Measurements from ENCODE around the gene TAF4.
"Not testable (repeated sequence)": the region's sequence is repeated elsewhere in the genome, so short reads cannot be mapped to it uniquely, and the experiment has no call there.

The TAF4 gene

GRCh38 chr20:62065674-62066338 lies at the start of gene TAF4:
Gene TAF4, minus strand, starts transcription at chr20:62065881. Its CDS starts 71 bp downstream, at chr20:62065810.
- no peak for FAIRE-seq

- no peak for FAIRE-seq
Observed at GRCh38 chr20:62114894-62115293, 49.2 kb upstream of the TAF4 start.

- FAIRE-seq = no peak
Observed at GRCh38 chr20:62112368-62112767, 46.7 kb upstream of the TAF4 start.

GRCh38 chr20:62111148-62111547 lies 45.5 kb upstream of the TAF4 start:
- FAIRE-seq = no peak

GRCh38 chr20:62105592-62105991 lies 39.9 kb upstream of the TAF4 start:
- no peak for FAIRE-seq

- FAIRE-seq = no peak
Observed at GRCh38 chr20:62104791-62105345, 39.2 kb upstream of the TAF4 start.

GRCh38 chr20:62104234-62104789 lies 38.6 kb upstream of the TAF4 start:
- FAIRE-seq = no peak

GRCh38 chr20:62103508-62104233 lies 38.0 kb upstream of the TAF4 start:
- FAIRE-seq = no peak

GRCh38 chr20:62101078-62101477 lies 35.4 kb upstream of the TAF4 start:
- FAIRE-seq = no peak

GRCh38 chr20:62097881-62098407 lies 32.3 kb upstream of the TAF4 start:
- no peak for FAIRE-seq

GRCh38 chr20:62096421-62097380 lies 31.0 kb upstream of the TAF4 start:
- no peak for FAIRE-seq

GRCh38 chr20:62089393-62089792 lies 23.7 kb upstream of the TAF4 start:
- no peak for FAIRE-seq

GRCh38 chr20:62088258-62089127 lies 22.8 kb upstream of the TAF4 start:
- no peak for FAIRE-seq

GRCh38 chr20:62087632-62088031 lies 22.0 kb upstream of the TAF4 start:
- no peak for FAIRE-seq

- FAIRE-seq = no peak
Observed at GRCh38 chr20:62087227-62087626, 21.5 kb upstream of the TAF4 start.

- FAIRE-seq = no peak
Observed at GRCh38 chr20:62085206-62085605, 19.5 kb upstream of the TAF4 start.

GRCh38 chr20:62084224-62084623 lies 18.5 kb upstream of the TAF4 start:
- FAIRE-seq = not testable (repeated sequence)

GRCh38 chr20:62083312-62083711 lies 17.6 kb upstream of the TAF4 start:
- no peak for FAIRE-seq

- FAIRE-seq = no peak
Observed at GRCh38 chr20:62080249-62080990, 14.7 kb upstream of the TAF4 start.

GRCh38 chr20:62079166-62079565 lies 13.5 kb upstream of the TAF4 start:
- no peak for FAIRE-seq

- FAIRE-seq = no peak
Observed at GRCh38 chr20:62073323-62073722, 7.6 kb upstream of the TAF4 start.
